Inflammatory macrophage treated with lipopolysaccharide for 4 hours (primary cell): ENCODE data around the gene GRID2.
"Not testable (repeated sequence)": the region's sequence is repeated elsewhere in the genome, so short reads cannot be mapped to it uniquely, and the experiment has no call there.

Experiments used
- DNase-seq: peaks from one replicate; pipeline ENCODE4 v3.0.0-alpha.2; 2020

GRID2 gene

GRCh38 chr4:93221771-93222170 is 918.0 kb downstream of the GRID2 start:
- DNase-seq, result no peak

GRCh38 chr4:93228021-93228420 is 924.3 kb downstream of the GRID2 start:
- DNase-seq, result no peak

GRCh38 chr4:93232883-93233282 is 929.1 kb downstream of the GRID2 start:
- DNase-seq, result no peak

- no peak for DNase-seq
Observed at GRCh38 chr4:93237521-93237920, 933.8 kb downstream of the GRID2 start.

- no peak for DNase-seq
Observed at GRCh38 chr4:93243262-93243661, 939.5 kb downstream of the GRID2 start.

- no peak for DNase-seq
Observed at GRCh38 chr4:93261207-93261606, 957.4 kb downstream of the GRID2 start.

- DNase-seq, result no peak
Observed at GRCh38 chr4:93263166-93263565, 959.4 kb downstream of the GRID2 start.

- no peak for DNase-seq
Observed at GRCh38 chr4:93267747-93268146, 964.0 kb downstream of the GRID2 start.

GRCh38 chr4:93285346-93285745 is 981.6 kb downstream of the GRID2 start:
- DNase-seq, result no peak

GRCh38 chr4:93289241-93289640 is 985.5 kb downstream of the GRID2 start:
- DNase-seq, result no peak

- no peak for DNase-seq
Observed at GRCh38 chr4:93289831-93290230, 986.1 kb downstream of the GRID2 start.

GRCh38 chr4:93299118-93299517 is 995.4 kb downstream of the GRID2 start:
- peak; percentile 1 for DNase-seq

- DNase-seq, result not testable (repeated sequence)
Observed at GRCh38 chr4:93300780-93301555, 997.2 kb downstream of the GRID2 start.

- no peak for DNase-seq
Observed at GRCh38 chr4:93302310-93302709, 998.5 kb downstream of the GRID2 start.

- DNase-seq, result no peak
Observed at GRCh38 chr4:93303440-93303839, 999.7 kb downstream of the GRID2 start.

- no peak for DNase-seq
Observed at GRCh38 chr4:93312299-93312698, 1008.5 kb downstream of the GRID2 start.

GRCh38 chr4:93313197-93313596 is 1009.4 kb downstream of the GRID2 start:
- no peak for DNase-seq

- no peak for DNase-seq
Observed at GRCh38 chr4:93317057-93317456, 1013.3 kb downstream of the GRID2 start.

- no peak for DNase-seq
Observed at GRCh38 chr4:93317561-93317960, 1013.8 kb downstream of the GRID2 start.

- no peak for DNase-seq
Observed at GRCh38 chr4:93319041-93319440, 1015.3 kb downstream of the GRID2 start.

GRCh38 chr4:93320356-93320755 is 1016.6 kb downstream of the GRID2 start:
- no peak for DNase-seq

GRCh38 chr4:93327346-93327745 is 1023.6 kb downstream of the GRID2 start:
- no peak for DNase-seq

GRCh38 chr4:93334003-93334402 is 1030.2 kb downstream of the GRID2 start:
- no peak for DNase-seq

- DNase-seq, result no peak
Observed at GRCh38 chr4:93337196-93337595, 1033.4 kb downstream of the GRID2 start.

- no peak for DNase-seq
Observed at GRCh38 chr4:93342738-93343137, 1039.0 kb downstream of the GRID2 start.
